GM12801 (cell line): Measurements from ENCODE around the gene GPX3.

Source experiments
- TF ChIP-seq, protein P1 (sequence below): IDR thresholded peaks from one replicate; pipeline ENCODE4 v1.5.1; 2011; ENCODE audit warnings: control low read depth; ENCODE audit not compliant: insufficient read length; ENCODE audit errors: extremely low read depth

GPX3 gene

DNA sequence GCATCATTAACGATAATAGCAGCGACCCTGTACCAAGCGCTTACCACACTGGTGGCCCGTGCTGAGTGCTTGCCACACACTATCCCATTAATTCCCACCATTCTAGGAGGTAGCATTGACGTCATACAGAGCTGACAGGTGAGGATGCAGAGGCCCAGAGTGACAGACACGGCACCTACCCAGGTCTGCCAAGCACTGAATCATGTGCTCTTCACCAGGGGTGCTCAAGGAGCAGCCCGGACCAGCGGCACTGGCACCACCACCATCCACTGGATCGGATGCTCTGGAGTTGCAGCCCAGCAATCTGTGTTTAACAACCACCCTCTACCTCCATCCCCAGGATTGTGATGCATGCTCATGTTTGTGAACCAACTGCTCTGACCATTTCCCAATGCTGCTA lies 57.0 kb downstream of the GPX3 start:
- TF ChIP-seq, protein P1, sequence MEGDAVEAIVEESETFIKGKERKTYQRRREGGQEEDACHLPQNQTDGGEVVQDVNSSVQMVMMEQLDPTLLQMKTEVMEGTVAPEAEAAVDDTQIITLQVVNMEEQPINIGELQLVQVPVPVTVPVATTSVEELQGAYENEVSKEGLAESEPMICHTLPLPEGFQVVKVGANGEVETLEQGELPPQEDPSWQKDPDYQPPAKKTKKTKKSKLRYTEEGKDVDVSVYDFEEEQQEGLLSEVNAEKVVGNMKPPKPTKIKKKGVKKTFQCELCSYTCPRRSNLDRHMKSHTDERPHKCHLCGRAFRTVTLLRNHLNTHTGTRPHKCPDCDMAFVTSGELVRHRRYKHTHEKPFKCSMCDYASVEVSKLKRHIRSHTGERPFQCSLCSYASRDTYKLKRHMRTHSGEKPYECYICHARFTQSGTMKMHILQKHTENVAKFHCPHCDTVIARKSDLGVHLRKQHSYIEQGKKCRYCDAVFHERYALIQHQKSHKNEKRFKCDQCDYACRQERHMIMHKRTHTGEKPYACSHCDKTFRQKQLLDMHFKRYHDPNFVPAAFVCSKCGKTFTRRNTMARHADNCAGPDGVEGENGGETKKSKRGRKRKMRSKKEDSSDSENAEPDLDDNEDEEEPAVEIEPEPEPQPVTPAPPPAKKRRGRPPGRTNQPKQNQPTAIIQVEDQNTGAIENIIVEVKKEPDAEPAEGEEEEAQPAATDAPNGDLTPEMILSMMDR = no peak

DNA sequence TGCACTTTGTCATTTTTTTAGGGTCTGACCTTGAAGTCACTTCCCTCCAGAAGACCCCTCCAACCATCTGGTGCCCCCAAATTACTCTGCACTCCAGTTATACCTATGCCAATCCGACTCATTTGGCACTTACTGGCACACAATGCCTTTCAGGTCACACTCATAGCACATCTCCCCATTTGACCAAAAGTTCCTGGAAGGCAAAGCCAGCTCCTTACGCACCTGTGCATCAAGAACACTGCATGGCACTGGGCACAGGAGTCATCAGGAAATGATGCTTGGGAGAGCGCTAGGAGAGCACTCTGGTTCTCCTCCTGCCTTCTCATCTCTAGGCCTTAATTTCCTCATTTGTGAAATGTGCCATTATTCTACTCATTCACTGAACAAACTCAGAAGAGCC lies 57.6 kb downstream of the GPX3 start:
- TF ChIP-seq, protein P1 = no peak
